IgD-negative memory B cell (primary cell): ENCODE measurements around the gene KMT2E. TPM values are rescaled to one million over a fixed set of nuclear protein-coding genes. Genes with fewer than 3 reads are reported as not detected.
A peak's percentile ranks its signal among the peaks of the same experiment; 100 is the strongest.
"Not testable (repeated sequence)": the region's sequence is repeated elsewhere in the genome, so short reads cannot be mapped to it uniquely, and the experiment has no call there.

Experiments
- H3K27ac Mint-ChIP-seq, 3 donors: one replicate each; pipeline ENCODE4 v1.8.0; 2020 to 2022; ENCODE audit warnings: mild to moderate bottlenecking in 3 of 3, mixed read lengths in 3 of 3, moderate library complexity in 1 of 3
- H3K27me3 Mint-ChIP-seq: one replicate; pipeline ENCODE4 v1.8.0; 2021; ENCODE audit warnings: mixed read lengths
- H3K36me3 Mint-ChIP-seq: one replicate; pipeline ENCODE4 v1.8.0; 2020; ENCODE audit warnings: mild to moderate bottlenecking, mixed read lengths
- H3K4me1 Mint-ChIP-seq, 3 donors: one replicate each; pipeline ENCODE4 v1.8.0; 2020 to 2022; ENCODE audit warnings: mixed read lengths in 3 of 3, mild to moderate bottlenecking in 1 of 3
- H3K4me3 Mint-ChIP-seq, 4 donors: one replicate each; pipeline ENCODE4 v1.8.0; 2020 to 2022; ENCODE audit warnings: mild to moderate bottlenecking in 4 of 4, mixed read lengths in 4 of 4, moderate library complexity in 3 of 4
- H3K9me3 Mint-ChIP-seq, 3 donors: one replicate each; pipeline ENCODE4 v1.8.0; 2020 to 2021; ENCODE audit warnings: mixed read lengths in 3 of 3, mild to moderate bottlenecking in 1 of 3
- polyA plus RNA-seq: library from polyadenylated mRNA; unstranded; fragments of 300-500 nt; fragmentation: Illumina TruSeq; gene quantifications from one replicate; pipeline ENCODE4 v1.2.3, GENCODE V29; 2021

The KMT2E gene
- polyA plus RNA-seq, 1 donor from 2014 or later, result 239 TPM

DNA sequence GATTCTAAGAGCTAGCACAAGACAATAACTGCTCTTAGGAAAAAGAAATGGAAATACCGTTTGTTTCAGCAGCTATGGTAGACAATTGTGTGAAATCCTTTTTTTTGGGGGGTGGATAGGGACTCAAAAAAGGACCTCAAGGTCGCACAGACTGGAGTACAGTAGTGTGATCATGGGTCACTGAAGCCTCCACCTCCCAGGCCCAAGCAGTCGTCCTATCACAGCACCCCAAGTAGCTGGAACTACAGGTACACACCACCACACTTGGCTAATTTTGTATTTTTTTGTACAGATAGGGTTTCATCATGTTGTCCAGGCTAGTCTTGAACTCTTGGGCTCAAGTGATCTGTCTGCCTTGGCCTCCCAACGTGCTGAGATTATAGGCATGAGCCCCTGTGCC, 33.9 kb downstream of the KMT2E start:
- Mint-ChIP-seq H3K27me3 (no peaks in the 10 kb centered on the region), H3K4me1 (peaks cover 21 to 44% (median 28%) of the 10 kb centered on the region in 3 donors), H3K36me3 (no peaks in the 10 kb centered on the region), H3K4me3 (no peak overlapping the region), H3K27ac (no peak overlapping the region), H3K9me3 (no peaks in the 10 kb centered on the region)

DNA sequence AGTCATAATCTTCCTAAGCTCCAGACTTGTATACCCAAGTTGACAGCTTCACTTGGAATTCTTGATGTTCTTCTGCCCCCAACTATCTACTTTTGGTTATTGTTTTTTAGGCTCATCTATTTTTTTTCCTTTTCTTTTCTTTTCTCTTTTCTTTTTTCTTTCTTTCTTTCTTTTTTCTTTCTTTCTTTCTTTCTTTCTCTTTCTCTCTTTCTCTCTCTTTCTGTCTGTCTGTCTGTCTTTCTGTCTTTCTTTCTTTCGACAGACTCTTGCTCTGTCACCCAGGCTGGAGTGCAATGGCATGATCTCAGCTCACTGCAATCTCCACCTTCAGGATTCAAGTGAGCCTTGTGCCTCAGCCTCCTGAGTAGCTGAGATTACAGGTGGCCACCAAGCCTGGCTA, 36.5 kb downstream of the KMT2E start:
- H3K4me1 Mint-ChIP-seq, result peaks cover 19 to 45% (median 22%) of the 10 kb centered on the region in 3 donors
- H3K27ac Mint-ChIP-seq, result peak overlapping the region in 1 of 3 donors; percentile 33
- no peaks in the 10 kb centered on the region for H3K27me3 Mint-ChIP-seq
- H3K4me3 Mint-ChIP-seq, result no peak overlapping the region
- no peaks in the 10 kb centered on the region for H3K9me3 Mint-ChIP-seq
- H3K36me3 Mint-ChIP-seq, result peaks cover 3% of the 10 kb centered on the region

DNA sequence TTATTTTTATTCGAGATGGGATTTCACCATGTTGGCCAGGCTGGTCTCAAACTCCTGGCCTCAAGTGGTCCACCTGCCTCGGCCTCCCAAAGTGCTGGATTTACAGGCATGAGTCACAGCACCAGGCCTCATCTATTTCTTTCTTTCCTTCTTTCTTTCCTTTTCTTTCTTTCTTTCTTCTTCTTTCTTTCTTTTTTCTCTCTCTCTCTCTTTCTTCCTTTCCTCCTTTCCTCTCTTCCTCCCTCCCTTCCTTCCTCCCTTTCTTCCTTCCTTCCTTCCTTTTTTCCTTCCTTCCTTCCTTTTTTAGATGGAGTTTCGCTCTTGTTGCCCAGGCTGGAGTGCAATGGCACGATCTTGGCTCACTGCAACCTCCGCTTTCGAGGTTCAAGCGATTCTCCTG, 36.9 kb downstream of the KMT2E start:
- Mint-ChIP-seq H3K27ac (peak overlapping the region; percentile 21 to 64 (median 61)), H3K4me1 (peaks cover 22 to 47% (median 22%) of the 10 kb centered on the region in 3 donors)
- not testable (repeated sequence) for H3K9me3 Mint-ChIP-seq, H3K27me3 Mint-ChIP-seq, H3K4me3 Mint-ChIP-seq, H3K36me3 Mint-ChIP-seq

DNA sequence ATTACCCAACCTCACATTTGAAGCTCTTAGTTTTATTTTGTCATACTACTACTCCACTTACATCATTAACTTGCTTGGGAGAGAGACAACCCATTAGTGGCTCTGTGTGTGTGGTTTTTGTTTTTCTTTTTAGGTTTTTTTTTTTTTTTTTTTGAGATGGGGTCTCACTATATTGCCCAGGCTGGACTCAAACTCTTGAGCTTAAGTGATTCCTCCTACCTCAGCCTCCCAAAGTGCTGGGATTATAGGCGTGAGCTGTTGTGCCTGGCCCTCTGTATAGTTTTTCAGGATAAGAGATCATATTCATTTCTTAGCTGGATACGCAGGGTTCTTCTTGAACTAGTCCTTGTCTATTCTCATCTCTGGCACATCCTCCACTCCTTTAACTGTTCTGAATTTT, 41.1 kb downstream of the KMT2E start:
- Mint-ChIP-seq H3K4me3 (no peak overlapping the region), H3K4me1 (peaks cover 36 to 57% (median 37%) of the 10 kb centered on the region in 3 donors), H3K9me3 (no peaks in the 10 kb centered on the region), H3K27ac (peak overlapping the region; percentile 64 to 92 (median 87)), H3K36me3 (peaks cover 3% of the 10 kb centered on the region), H3K27me3 (no peaks in the 10 kb centered on the region)

DNA sequence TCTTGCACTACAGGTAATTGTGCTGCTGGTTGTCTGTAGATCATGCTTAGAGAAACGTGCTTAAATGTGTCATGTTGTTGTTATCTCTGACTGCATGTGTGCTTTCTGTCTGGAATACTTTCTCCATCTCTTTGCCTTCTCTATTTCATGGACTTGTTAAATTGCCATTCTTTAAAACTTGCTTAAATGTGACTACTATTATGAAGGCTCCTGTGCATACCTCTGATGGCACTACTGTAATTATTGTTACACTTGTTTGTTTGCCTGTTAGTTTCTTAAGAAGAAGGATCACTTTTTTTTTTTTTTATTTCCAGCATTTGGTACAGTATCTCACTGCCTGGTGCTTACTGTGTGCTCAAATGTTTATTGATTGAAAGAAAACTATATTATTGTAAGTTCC, 41.6 kb downstream of the KMT2E start:
- no peaks in the 10 kb centered on the region for H3K27me3 Mint-ChIP-seq
- H3K4me1 Mint-ChIP-seq, result peaks cover 38 to 52% (median 39%) of the 10 kb centered on the region in 3 donors
- H3K9me3 Mint-ChIP-seq, result no peaks in the 10 kb centered on the region
- H3K4me3 Mint-ChIP-seq, result no peak overlapping the region
- peaks cover 3% of the 10 kb centered on the region for H3K36me3 Mint-ChIP-seq
- peak overlapping the region in 2 of 3 donors; percentile 18 to 80 for H3K27ac Mint-ChIP-seq

DNA sequence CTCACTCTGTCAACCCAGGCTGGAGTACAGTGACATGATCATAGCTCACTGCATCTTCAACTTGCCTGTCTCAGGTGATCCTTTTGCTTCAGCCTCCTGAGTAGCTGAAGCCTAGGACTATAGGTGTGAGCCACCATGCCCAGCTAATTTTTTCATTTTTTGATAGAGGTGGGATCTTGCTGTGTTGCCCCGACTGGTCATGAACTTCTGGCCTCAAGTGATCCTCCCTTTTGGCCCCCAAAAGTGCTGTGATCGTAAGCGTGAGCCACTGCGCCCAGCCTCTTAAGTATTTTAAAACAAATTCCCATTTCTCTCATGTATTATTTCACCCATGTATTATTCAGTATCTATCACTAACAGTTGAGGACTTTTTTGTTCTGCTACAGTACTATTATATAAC, 43.5 kb downstream of the KMT2E start:
- no peaks in the 10 kb centered on the region for H3K9me3 Mint-ChIP-seq
- peak overlapping the region in 2 of 3 donors; percentile 62 to 69 for H3K27ac Mint-ChIP-seq
- peaks cover 35 to 51% (median 42%) of the 10 kb centered on the region in 3 donors for H3K4me1 Mint-ChIP-seq
- peaks cover 3% of the 10 kb centered on the region for H3K36me3 Mint-ChIP-seq
- H3K4me3 Mint-ChIP-seq, result peak overlapping the region in 1 of 4 donors; percentile 63
- H3K27me3 Mint-ChIP-seq, result no peaks in the 10 kb centered on the region

DNA sequence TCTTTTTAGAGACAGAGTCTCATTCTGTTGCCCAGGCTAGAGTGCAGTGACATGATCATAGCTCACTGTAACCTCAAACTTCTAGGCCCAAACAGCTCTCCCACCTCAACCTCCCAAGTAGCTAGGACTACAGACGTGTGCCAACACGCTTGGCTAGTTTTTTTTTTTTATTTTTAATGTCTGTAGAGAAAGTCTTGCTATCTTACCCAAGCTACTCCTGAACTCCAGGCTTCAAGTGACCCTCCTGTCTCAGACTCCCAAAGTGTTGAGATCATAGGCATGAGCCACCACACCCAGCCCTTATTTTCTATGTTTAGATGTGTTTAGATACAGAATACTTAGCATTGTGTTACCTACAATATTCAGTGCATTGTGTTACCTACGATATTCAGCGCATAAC, 46.4 kb downstream of the KMT2E start:
- Mint-ChIP-seq H3K27me3 (no peaks in the 10 kb centered on the region), H3K27ac (peak overlapping the region in 1 of 3 donors; percentile 67), H3K4me1 (peaks cover 33 to 50% (median 36%) of the 10 kb centered on the region in 3 donors), H3K9me3 (no peaks in the 10 kb centered on the region), H3K4me3 (peak overlapping the region in 2 of 4 donors; percentile 22 to 60), H3K36me3 (no peaks in the 10 kb centered on the region)

DNA sequence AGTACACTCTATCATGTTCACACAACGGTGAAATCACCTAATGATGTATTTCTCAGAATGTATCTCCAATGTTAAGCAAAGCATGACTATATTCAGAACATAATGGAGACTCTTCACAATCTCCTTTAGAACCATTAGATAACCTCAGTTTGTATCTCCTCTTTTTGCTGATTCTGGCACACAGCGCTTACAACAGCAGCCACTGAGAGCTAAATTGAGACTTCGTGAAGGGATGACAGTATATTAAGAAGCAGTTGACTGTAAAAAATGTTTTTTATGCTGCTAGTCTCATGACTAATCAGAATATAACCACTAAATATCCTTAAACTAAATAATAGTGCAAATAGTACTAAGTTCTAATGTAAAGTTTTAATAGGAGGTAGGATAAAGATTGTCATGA, 46.9 kb downstream of the KMT2E start:
- peaks cover 29 to 47% (median 31%) of the 10 kb centered on the region in 3 donors for H3K4me1 Mint-ChIP-seq
- peak overlapping the region in 1 of 3 donors; percentile 75 for H3K27ac Mint-ChIP-seq
- H3K36me3 Mint-ChIP-seq, result no peaks in the 10 kb centered on the region
- H3K4me3 Mint-ChIP-seq, result peak overlapping the region in 1 of 4 donors; percentile 49
- H3K9me3 Mint-ChIP-seq, result no peaks in the 10 kb centered on the region
- H3K27me3 Mint-ChIP-seq, result no peaks in the 10 kb centered on the region

DNA sequence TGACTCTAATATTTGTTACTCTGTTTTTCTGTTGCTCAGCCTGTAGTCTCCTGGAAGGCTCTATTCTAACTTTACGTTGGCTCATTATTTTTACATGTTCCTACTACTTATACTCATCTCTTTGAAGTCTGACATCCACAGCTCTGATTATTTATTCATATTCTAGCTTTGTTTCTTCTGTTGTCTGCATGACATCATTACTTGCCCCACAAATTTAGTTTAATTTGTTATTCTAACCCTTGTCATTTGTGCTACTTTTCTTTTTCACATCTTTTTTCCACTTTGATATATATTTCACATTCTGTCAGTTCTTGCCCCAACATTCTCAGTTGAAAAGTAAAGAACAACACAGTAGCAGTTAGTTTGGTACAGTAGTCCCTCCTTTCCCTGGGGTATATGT, 51.1 kb downstream of the KMT2E start:
- peak overlapping the region in 1 of 3 donors; percentile 90 for H3K27ac Mint-ChIP-seq
- no peak overlapping the region for H3K4me3 Mint-ChIP-seq
- no peaks in the 10 kb centered on the region for H3K36me3 Mint-ChIP-seq
- no peaks in the 10 kb centered on the region for H3K27me3 Mint-ChIP-seq
- H3K9me3 Mint-ChIP-seq, result no peaks in the 10 kb centered on the region
- H3K4me1 Mint-ChIP-seq, result peaks cover 10 to 22% (median 11%) of the 10 kb centered on the region in 3 donors

DNA sequence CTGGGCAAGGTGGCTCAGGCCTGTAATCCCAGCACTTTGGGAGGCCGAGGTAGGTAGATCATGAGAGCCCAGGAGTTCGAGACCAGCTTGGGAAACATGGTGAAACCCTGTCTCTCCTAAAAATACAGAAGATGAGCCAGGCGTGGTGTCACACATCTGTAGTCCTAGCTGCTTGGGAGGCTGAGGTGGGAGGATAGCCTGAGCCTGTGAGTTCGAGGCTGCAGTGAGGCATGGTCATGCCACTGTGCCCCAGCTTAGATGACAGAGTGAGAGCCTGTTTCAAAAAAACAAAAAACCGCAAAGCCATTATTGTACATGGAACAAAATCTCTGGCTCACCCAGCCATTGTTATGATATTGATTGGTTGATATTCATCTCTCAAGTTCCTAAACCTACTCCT, 53.7 kb downstream of the KMT2E start:
- no peaks in the 10 kb centered on the region for H3K36me3 Mint-ChIP-seq
- peak overlapping the region in 1 of 3 donors; percentile 11 for H3K27ac Mint-ChIP-seq

DNA sequence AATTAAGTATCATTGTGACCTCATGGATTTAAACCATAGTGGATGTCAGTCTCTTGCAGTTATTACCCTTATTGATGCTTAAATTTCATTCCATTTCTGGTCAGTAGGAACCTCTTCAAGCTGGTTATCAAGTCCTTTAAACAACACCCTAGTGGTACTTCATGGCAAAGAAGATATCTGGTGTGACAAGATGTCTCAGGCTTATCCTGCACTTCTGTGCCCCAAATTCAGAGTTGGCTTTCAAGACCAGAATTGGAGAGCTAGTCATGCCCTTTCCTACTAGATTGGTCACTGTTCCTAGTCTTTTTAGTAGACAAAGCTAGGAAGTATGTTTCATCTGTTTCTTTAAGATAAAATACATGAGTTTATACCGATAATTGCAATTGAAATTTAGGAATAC, 54.9 kb downstream of the KMT2E start:
- no peaks in the 10 kb centered on the region for H3K9me3 Mint-ChIP-seq
- H3K36me3 Mint-ChIP-seq, result no peaks in the 10 kb centered on the region
- no peaks in the 10 kb centered on the region for H3K27me3 Mint-ChIP-seq
- H3K27ac Mint-ChIP-seq, result peak overlapping the region in 2 of 3 donors; percentile 21 to 59
- H3K4me3 Mint-ChIP-seq, result no peak overlapping the region
- peaks cover 0 to 7% (median 0%) of the 10 kb centered on the region in 3 donors for H3K4me1 Mint-ChIP-seq

More for the DNA sequence above, 53.7 kb downstream of the KMT2E start:
- no peak overlapping the region for H3K4me3 Mint-ChIP-seq
- no peaks in the 10 kb centered on the region for H3K9me3 Mint-ChIP-seq
- peaks cover 1 to 12% (median 4%) of the 10 kb centered on the region in 3 donors for H3K4me1 Mint-ChIP-seq
- no peaks in the 10 kb centered on the region for H3K27me3 Mint-ChIP-seq

DNA sequence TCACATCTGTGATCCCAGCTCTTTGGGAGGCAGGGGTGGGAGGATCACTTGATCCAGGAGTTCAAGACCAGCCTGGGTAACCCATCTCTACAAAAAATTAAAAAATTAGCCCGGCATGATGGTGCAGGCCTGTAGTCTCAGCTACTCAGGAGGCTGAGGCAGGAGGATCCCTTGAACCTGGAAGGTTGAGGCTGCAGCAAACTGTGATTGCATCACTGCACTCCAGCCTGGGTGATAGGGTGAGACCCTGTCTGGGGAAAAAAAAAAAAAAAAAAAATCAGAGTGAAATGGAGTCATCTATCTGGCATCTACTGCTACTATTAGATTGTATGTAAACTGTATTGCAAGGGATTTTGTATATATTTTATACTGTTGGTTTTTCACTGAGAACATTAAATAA, 59.1 kb downstream of the KMT2E start:
- H3K27ac Mint-ChIP-seq, result no peak overlapping the region
- no peak overlapping the region for H3K4me3 Mint-ChIP-seq
- H3K9me3 Mint-ChIP-seq, result no peaks in the 10 kb centered on the region
- no peaks in the 10 kb centered on the region for H3K36me3 Mint-ChIP-seq
- H3K4me1 Mint-ChIP-seq, result no peaks in the 10 kb centered on the region
- no peaks in the 10 kb centered on the region for H3K27me3 Mint-ChIP-seq

DNA sequence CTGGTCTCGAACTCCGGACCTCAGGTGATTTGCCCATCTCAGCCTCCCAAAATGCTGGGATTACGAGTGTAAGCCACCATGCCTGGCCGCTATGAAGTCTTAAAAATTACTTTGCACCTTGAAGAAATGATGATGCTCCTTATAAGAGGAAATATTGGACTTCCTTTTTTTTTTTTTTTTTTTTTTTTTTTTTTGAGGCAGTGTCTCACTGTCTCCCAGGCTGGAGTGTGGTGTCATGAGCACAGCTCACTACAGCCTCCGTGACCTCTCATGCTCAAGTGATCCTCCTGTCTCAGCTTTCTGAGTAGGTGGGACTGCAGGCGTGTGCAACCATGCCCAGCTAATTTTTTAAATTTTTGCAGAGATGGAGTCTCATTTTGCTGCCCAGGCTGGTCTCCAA, 65.3 kb downstream of the KMT2E start:
- Mint-ChIP-seq H3K36me3 (no peaks in the 10 kb centered on the region), H3K27me3 (no peaks in the 10 kb centered on the region), H3K27ac (peak overlapping the region in 1 of 3 donors; percentile 35), H3K4me1 (peaks cover 0 to 6% (median 3%) of the 10 kb centered on the region in 3 donors), H3K4me3 (no peak overlapping the region), H3K9me3 (no peaks in the 10 kb centered on the region)

DNA sequence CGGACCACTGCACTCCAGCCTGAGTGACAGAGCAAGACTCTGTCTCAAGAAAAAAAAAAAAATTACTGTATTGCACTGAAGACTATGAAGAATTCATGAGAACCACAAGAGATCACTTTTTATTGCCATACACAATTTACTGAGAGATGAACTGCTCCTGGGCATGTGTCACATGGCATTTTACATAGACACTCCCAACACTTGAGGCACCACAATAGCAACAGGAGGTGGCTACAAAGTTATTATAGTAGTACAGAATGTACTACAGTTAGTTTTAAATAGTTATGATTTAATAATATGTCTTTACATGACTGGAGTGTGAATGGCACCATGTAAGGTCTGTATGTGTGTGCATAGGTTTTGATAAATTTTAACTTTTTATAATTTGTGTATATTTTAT, 70.6 kb downstream of the KMT2E start:
- Mint-ChIP-seq H3K27me3 (no peaks in the 10 kb centered on the region), H3K4me3 (no peak overlapping the region), H3K9me3 (no peaks in the 10 kb centered on the region), H3K4me1 (peaks cover 0 to 6% (median 4%) of the 10 kb centered on the region in 3 donors), H3K36me3 (no peaks in the 10 kb centered on the region), H3K27ac (no peak overlapping the region)

DNA sequence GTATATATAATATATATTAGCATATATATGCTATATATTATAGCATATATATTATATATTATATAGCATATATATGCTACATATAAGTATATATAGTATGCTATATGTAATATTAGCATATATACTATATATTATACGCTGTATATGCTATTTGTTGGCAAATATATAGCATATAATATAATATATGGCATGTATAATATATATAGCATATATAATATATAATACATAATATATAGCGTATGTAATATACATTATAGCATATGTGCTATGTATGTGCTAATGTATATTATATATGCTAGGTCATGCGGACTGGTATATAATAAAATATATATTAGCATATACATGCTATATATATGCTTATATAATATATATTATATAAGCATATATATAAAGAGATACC, 72.8 kb downstream of the KMT2E start:
- no peaks in the 10 kb centered on the region for H3K9me3 Mint-ChIP-seq
- H3K27ac Mint-ChIP-seq, result no peak overlapping the region
- H3K27me3 Mint-ChIP-seq, result no peaks in the 10 kb centered on the region

DNA sequence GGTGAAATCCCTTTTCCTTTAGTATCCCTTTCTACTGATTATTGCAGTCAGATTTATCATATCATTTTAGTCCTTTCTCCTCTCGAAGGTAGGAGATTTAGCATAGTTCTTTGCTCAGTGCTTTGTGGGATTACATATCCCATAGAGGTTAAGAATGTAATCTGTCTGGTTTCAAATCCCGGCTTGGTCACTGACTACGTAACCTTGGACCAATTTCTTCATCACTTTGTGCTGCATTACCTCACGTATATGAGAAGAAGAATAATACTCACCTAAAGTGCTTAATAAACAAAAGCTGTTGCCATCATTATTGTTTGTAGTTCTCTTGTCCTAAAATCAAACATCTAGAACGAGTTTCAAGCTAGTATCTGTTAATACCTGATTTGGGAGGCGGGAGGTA, 74.0 kb downstream of the KMT2E start:
- H3K36me3 Mint-ChIP-seq, result peaks cover 3% of the 10 kb centered on the region
- H3K4me1 Mint-ChIP-seq, result peaks cover 0 to 1% (median under 1%) of the 10 kb centered on the region in 3 donors
- no peak overlapping the region for H3K4me3 Mint-ChIP-seq
- no peak overlapping the region for H3K27ac Mint-ChIP-seq
- no peaks in the 10 kb centered on the region for H3K9me3 Mint-ChIP-seq
- H3K27me3 Mint-ChIP-seq, result no peaks in the 10 kb centered on the region

More for the DNA sequence above, 72.8 kb downstream of the KMT2E start:
- Mint-ChIP-seq H3K36me3 (peaks cover 3% of the 10 kb centered on the region), H3K4me3 (no peak overlapping the region), H3K4me1 (peaks cover 0 to 6% (median 4%) of the 10 kb centered on the region in 3 donors)
